K562 (cell line): ENCODE results near the gene LMO7. TPM values are rescaled to one million over a fixed set of nuclear protein-coding genes. Genes with fewer than 3 reads are reported as not detected.

Source experiments
- ATAC-seq: fragments of 200-7000 bp; cut with Tn5 transposase; 3 replicates; pipeline ENCODE4 v1.9.1; 2020; ENCODE audit warnings: moderate library complexity
- BruUV-seq: library from RNA; stranded (reverse); fragments of 400-500 nt; replicated peaks from 2 replicates; lab custom pipeline; 2021; lab: Mats Ljungman, UMichigan
- CTCF ChIA-PET: fragments of 300-600 bp; formaldehyde crosslinking; extraction: SDS; loops from one replicate; lab custom pipeline; 2021; ENCODE audit warnings: low intra/inter-chr PET ratio; lab: Yijun Ruan, JAX
- POLR2A ChIA-PET: fragments of 300-600, 350-650 bp; sonication (Branson Sonifier 250); formaldehyde crosslinking; extraction: SDS; loops from one replicate; lab custom pipeline; 2021; ENCODE audit warnings: antibody characterized with exemption, inconsistent platforms; lab: Yijun Ruan, JAX
- DNase-seq, 4 experiments: peaks; one replicate each; pipeline versions ENCODE4 v3.0.0 to v3.0.0-alpha.2; 2011 to 2018; ENCODE audit warnings: low spot score in 3 of 4, mixed read lengths in 3 of 4; ENCODE audit errors: extremely low read depth in 1 of 4
- FAIRE-seq: peaks from 2 replicates; lab custom pipeline; 2011; peaks lifted over from hg19 to GRCh38; lab: Jason Lieb, UNC
- H2AFZ ChIP-seq: 2 replicates; pipeline ENCODE4 v1.6.0; 2011; ENCODE audit warnings: low read depth, low read length, control low read depth, inconsistent platforms
- H3K27ac ChIP-seq: fragments of 200-600 bp; 3 replicates; pipeline ENCODE4 v1.8.0; 2011; ENCODE audit warnings: low read depth, mild to moderate bottlenecking, control low read depth, inconsistent platforms, low read length, moderate library complexity, mixed read lengths; ENCODE audit errors: extremely low read depth
- H3K27me3 ChIP-seq, 2 experiments: fragments of 300-600 bp in 1 of 2; 2 replicates in 1 of 2; 3 replicates in 1 of 2; pipeline versions ENCODE4 v1.6.0 to v1.8.0; 2011; ENCODE audit warnings: inconsistent platforms in 2 of 2, low read length in 2 of 2, mild to moderate bottlenecking in 1 of 2, mixed read lengths in 1 of 2, moderate library complexity in 1 of 2; ENCODE audit not compliant: control insufficient read depth in 2 of 2, insufficient read depth in 2 of 2
- H3K36me3 ChIP-seq: fragments of 300-600 bp; 3 replicates; pipeline ENCODE4 v1.8.0; 2011; ENCODE audit warnings: mild to moderate bottlenecking, low read length, inconsistent platforms; ENCODE audit not compliant: control insufficient read depth, insufficient read depth
- H3K4me1 ChIP-seq, 2 experiments: fragments of 200-600 bp in 1 of 2; replicated peaks in 1 of 2; 2 replicates in 1 of 2; 3 replicates in 1 of 2; pipeline versions ENCODE4 v1.5.1 to v1.8.0; 2011; ENCODE audit warnings: inconsistent platforms in 2 of 2, low read length in 2 of 2, mild to moderate bottlenecking in 1 of 2, mixed read lengths in 1 of 2, moderate library complexity in 1 of 2; ENCODE audit not compliant: control insufficient read depth in 2 of 2, insufficient read depth in 2 of 2
- H3K4me2 ChIP-seq: 2 replicates; pipeline ENCODE4 v1.6.1; 2011; ENCODE audit warnings: low read length, control low read depth, inconsistent platforms, mixed read lengths; ENCODE audit not compliant: insufficient read depth
- H3K4me3 ChIP-seq: fragments of 200-600 bp; sonication (generic), shearing (Covaris generic); 2 replicates; pipeline ENCODE4 v1.5.1; 2016; ENCODE audit warnings: control low read depth, inconsistent platforms
- H3K79me2 ChIP-seq: fragments of 200-600 bp; 3 replicates; pipeline ENCODE4 v1.8.0; 2011; ENCODE audit warnings: low read length, inconsistent platforms; ENCODE audit not compliant: control insufficient read depth, insufficient read depth
- H3K9ac ChIP-seq, 2 experiments: 2 replicates each; pipeline versions ENCODE4 v1.6.0 to v1.6.1; 2011; ENCODE audit warnings: low read depth in 2 of 2, low read length in 2 of 2, control low read depth in 1 of 2, inconsistent platforms in 1 of 2, mild to moderate bottlenecking in 1 of 2, mixed read lengths in 1 of 2; ENCODE audit not compliant: insufficient read depth in 1 of 2
- H3K9me1 ChIP-seq: one replicate; pipeline ENCODE4 v1.6.0; 2011; ENCODE audit warnings: inconsistent platforms, mild to moderate bottlenecking, low read length, moderate library complexity; ENCODE audit not compliant: control insufficient read depth, insufficient read depth
- H3K9me3 ChIP-seq: replicated peaks from 2 replicates; pipeline ENCODE4 v1.5.1; 2011; ENCODE audit warnings: low read depth, low read length, inconsistent platforms; ENCODE audit not compliant: control insufficient read depth, insufficient read depth
- H4K20me1 ChIP-seq: replicated peaks from 2 replicates; pipeline ENCODE4 v1.6.1; 2011; ENCODE audit warnings: low read length, inconsistent platforms, mixed read lengths; ENCODE audit not compliant: control insufficient read depth, insufficient read depth
- CHD2 ChIP-seq: IDR thresholded peaks from 2 replicates; pipeline ENCODE4 v1.6.1; 2011; ENCODE audit warnings: low read depth, low read length
- CLOCK ChIP-seq: fragments of 250-450 bp; sonication (Bioruptor Pico); IDR thresholded peaks from 2 replicates; pipeline ENCODE4 v1.4.0; 2020; ENCODE audit warnings: mild to moderate bottlenecking, moderate library complexity, borderline replicate concordance
- CTCF ChIP-seq, 3 experiments: IDR thresholded peaks in 2 of 3; conservative IDR thresholded peaks in 1 of 3; 2 replicates each; pipeline ENCODE4 v1.5.1; 2011 to 2012; ENCODE audit warnings: low read length in 3 of 3, mild to moderate bottlenecking in 3 of 3, control low read depth in 2 of 3, improper control_type of control experiment in 1 of 3, inconsistent platforms in 1 of 3, low read depth in 1 of 3, mixed read lengths in 1 of 3, moderate library complexity in 1 of 3; ENCODE audit not compliant: insufficient read depth in 2 of 3
- MYBL2 ChIP-seq, 2 experiments: fragments of 450-650 bp in 1 of 2; sonication (generic) in 1 of 2; formaldehyde crosslinking in 1 of 2; IDR thresholded peaks; 2 replicates each; pipeline versions ENCODE4 v1.6.1 to v1.8.1; 2017 to 2022; ENCODE audit warnings: borderline replicate concordance in 1 of 2, inconsistent platforms in 1 of 2, low read depth in 1 of 2, mild to moderate bottlenecking in 1 of 2, missing genetic modification reagents in 1 of 2, moderate library complexity in 1 of 2
- NCOR1 ChIP-seq: fragments of 450-650 bp; IDR thresholded peaks from 2 replicates; pipeline ENCODE4 v1.6.1; 2016; ENCODE audit warnings: mild to moderate bottlenecking, moderate library complexity
- NFIC ChIP-seq: fragments of 450-650 bp; IDR thresholded peaks from 2 replicates; pipeline ENCODE4 v1.6.1; 2017; ENCODE audit warnings: mild to moderate bottlenecking, inconsistent platforms
- NFYB ChIP-seq: IDR thresholded peaks from 2 replicates; pipeline ENCODE4 v1.6.1; 2011; ENCODE audit warnings: mild to moderate bottlenecking, moderate library complexity; ENCODE audit not compliant: insufficient read length; ENCODE audit errors: extremely low read depth
- NR3C1 ChIP-seq: sonication (generic); formaldehyde crosslinking; IDR thresholded peaks from 2 replicates; pipeline ENCODE4 v1.8.1; 2022; ENCODE audit warnings: missing genetic modification reagents
- RBM17 ChIP-seq: fragments of 200-400 bp; formaldehyde crosslinking; IDR thresholded peaks from 2 replicates; pipeline ENCODE4 v1.6.1; 2017; ENCODE audit warnings: low read depth, mild to moderate bottlenecking, low read length, borderline replicate concordance
- RFX7 ChIP-seq: fragments of 250-450 bp; sonication (Bioruptor Pico); IDR thresholded peaks from 2 replicates; pipeline ENCODE4 v1.5.1; 2021; ENCODE audit warnings: mild to moderate bottlenecking
- SIX5 ChIP-seq, 2 experiments: IDR thresholded peaks; 2 replicates each; pipeline ENCODE4 v1.6.1; 2011; ENCODE audit warnings: low read length in 2 of 2, borderline replicate concordance in 1 of 2, low read depth in 1 of 2, mild to moderate bottlenecking in 1 of 2, moderate library complexity in 1 of 2; ENCODE audit not compliant: insufficient read depth in 1 of 2
- ZNF133 ChIP-seq: fragments of 250-450 bp; sonication (Bioruptor Pico); IDR thresholded peaks from 2 replicates; pipeline ENCODE4 v1.4.0; 2020; ENCODE audit warnings: mild to moderate bottlenecking
- ZNF57 ChIP-seq: fragments of 450-650 bp; formaldehyde crosslinking; IDR thresholded peaks from 2 replicates; pipeline ENCODE4 v1.4.0; 2020; ENCODE audit warnings: mild to moderate bottlenecking, moderate library complexity
- ZNF780A ChIP-seq: fragments of 250-450 bp; sonication (Bioruptor Pico); IDR thresholded peaks from 2 replicates; pipeline ENCODE4 v1.5.0; 2021; ENCODE audit warnings: mild to moderate bottlenecking
- WGBS: fragments of 100-300 bp; shearing (Covaris generic); methylation state at CpG from one replicate; pipeline ENCODE4 v1.1.6; 2016; ENCODE audit warnings: low coverage, mixed read lengths; ENCODE audit not compliant: insufficient coverage; ENCODE audit errors: missing lambda C conversion rate; 5-methylcytosine and 5-hydroxymethylcytosine counted together
- in situ Hi-C: fragments of 300-500 bp; cut with MboI; formaldehyde crosslinking; loops from 4 replicates; pipeline ENCODE4 v1.15.0; 2018; ENCODE audit warnings: inconsistent platforms, mixed read lengths
- intact Hi-C: fragments of 100-400 bp; cut with micrococcal nuclease; formaldehyde crosslinking; loops from 2 replicates; pipeline ENCODE4 v1.14.2; 2022
- polyA plus RNA-seq, 8 experiments: library from polyadenylated mRNA; depleted of rRNA in 4 of 8; stranded (reverse) in 5 of 8; unstranded in 3 of 8; fragments of >200 nt; fragmentation: Nextera tagmentation in 2 of 8; fragmentation: Illumina TruSeq in 1 of 8; extraction: Ambion mirVana in 2 of 8; extraction: Trizol in 1 of 8; gene quantifications; 2 replicates each; pipeline versions ENCODE4 v1.2.1 to v1.2.3, GENCODE V29; 2011 to 2014; ENCODE audit warnings: inconsistent platforms in 1 of 8, missing spikeins in 1 of 8
- total RNA-seq, 7 experiments: library from RNA; depleted of rRNA in 6 of 7; stranded (reverse); fragments of >200 nt in 6 of 7; fragmentation: Illumina TruSeq in 2 of 7; extraction: Trizol in 2 of 7; gene quantifications; 2 replicates each; pipeline versions ENCODE4 v1.2.1 to v1.2.3, GENCODE V29; 2011 to 2021; ENCODE audit warnings: low replicate concordance in 1 of 7

Gene LMO7
- total and polyA plus RNA-seq, 9 of the 15 experiments (the other 6 are each of a cell fraction or from before 2014, with no cell fraction given), result 0.42 to 4.3 (median 1.7) TPM

- Histone ChIP-seq H2AFZ (no peak overlapping the region), H3K27ac (no peak overlapping the region), H3K4me3 (no peak overlapping the region), H3K4me2 (no peak overlapping the region), H3K27me3 (no peaks in the 10 kb centered on the region), H3K9me1 (no peaks in the 10 kb centered on the region), H3K4me1 (no peaks in the 10 kb centered on the region), H3K9me3 (no peaks in the 10 kb centered on the region), H3K79me2 (no peaks in the 10 kb centered on the region), H4K20me1 (no peaks in the 10 kb centered on the region), H3K36me3 (no peaks in the 10 kb centered on the region), H3K9ac (no peak overlapping the region)
- ChIA-PET CTCF (no interaction called here), POLR2A (no interaction called here)
- in situ Hi-C loops, result no loop called here
- BruUV-seq, result no TSS peak
- DNase-seq (no peak), ATAC-seq (no peak), FAIRE-seq (no peak)
- intact Hi-C loops, result no loop called here
- 0% methylated on average over 3 of the region's 3 CpGs for WGBS
- TF ChIP-seq RBM17, result no peak
- no peak for TF ChIP-seq ZNF780A (CRISPR knock-in tag)
- no peak for TF ChIP-seq CHD2
- no peak for TF ChIP-seq NFIC
- TF ChIP-seq CLOCK (CRISPR knock-in tag), result no peak
- no peak for TF ChIP-seq CTCF (IDR thresholded peaks at IDR 0.05 in 2 of 3, conservative IDR thresholded peaks at IDR 0.05 in 1 of 3; ENCODE audit: insufficient read depth in 2 of 3, low read depth in 1 of 3, low read length in 3 of 3)
- no peak for TF ChIP-seq MYBL2 (IDR thresholded peaks at IDR 0.05; ENCODE audit: low read depth)
- no peak for TF ChIP-seq MYBL2 (CRISPR knock-in tag; IDR thresholded peaks at IDR 0.05; ENCODE audit: borderline replicate concordance)
- TF ChIP-seq NCOR1, result no peak
- TF ChIP-seq RFX7 (CRISPR knock-in tag), result no peak
- TF ChIP-seq ZNF57 (CRISPR knock-in tag), result no peak
- TF ChIP-seq NFYB, result no peak
- TF ChIP-seq SIX5 (IDR thresholded peaks at IDR 0.05; ENCODE audit: borderline replicate concordance in 1 of 2, insufficient read depth in 1 of 2, low read depth in 1 of 2, low read length in 2 of 2), result no peak
- TF ChIP-seq ZNF133 (CRISPR knock-in tag), result no peak
- no peak for TF ChIP-seq NR3C1 (CRISPR knock-in tag)
Observed at GRCh38 chr13:75784003-75784402, 147.9 kb downstream of the LMO7 start.
